H9 (cell line): ENCODE data around the gene VAV3. TPM values are rescaled to one million over a fixed set of nuclear protein-coding genes. Genes with fewer than 3 reads are reported as not detected.

Experiments used
- DNase-seq: peaks from one replicate; pipeline ENCODE4 v3.0.0-alpha.2; 2017
- H2AFZ ChIP-seq: one replicate; pipeline ENCODE4 v1.6.1; 2013; ENCODE audit warnings: mild to moderate bottlenecking, low read length, control low read depth, moderate library complexity
- H2AK5ac ChIP-seq: 2 replicates; pipeline ENCODE4 v1.6.1; 2013; ENCODE audit warnings: low read length, control low read depth, mixed read lengths; ENCODE audit not compliant: insufficient read length
- H2BK120ac ChIP-seq: one replicate; pipeline ENCODE4 v1.6.1; 2013; ENCODE audit warnings: low read depth, mild to moderate bottlenecking, low read length, control low read depth, inconsistent platforms; ENCODE audit not compliant: poor library complexity, severe bottlenecking
- H2BK12ac ChIP-seq: 2 replicates; pipeline ENCODE4 v1.6.1; 2013; ENCODE audit warnings: low read length, control low read depth, mixed read lengths, low read depth; ENCODE audit not compliant: insufficient read length
- H2BK15ac ChIP-seq: 2 replicates; pipeline ENCODE4 v1.6.1; 2013; ENCODE audit warnings: low read depth, low read length, control low read depth
- H2BK20ac ChIP-seq: one replicate; pipeline ENCODE4 v1.6.1; 2013; ENCODE audit warnings: low read depth, mild to moderate bottlenecking, low read length, control low read depth, inconsistent platforms; ENCODE audit not compliant: poor library complexity, severe bottlenecking
- H2BK5ac ChIP-seq: 2 replicates; pipeline ENCODE4 v1.6.1; 2013; ENCODE audit warnings: low read length, control low read depth, mixed read lengths; ENCODE audit not compliant: insufficient read length
- H3K14ac ChIP-seq: 2 replicates; pipeline ENCODE4 v1.6.1; 2013; ENCODE audit warnings: low read length, control low read depth; ENCODE audit not compliant: insufficient read depth
- H3K18ac ChIP-seq: 2 replicates; pipeline ENCODE4 v1.6.1; 2013; ENCODE audit warnings: low read depth, mild to moderate bottlenecking, mixed read lengths, low read length, control low read depth; ENCODE audit not compliant: insufficient read length
- H3K23ac ChIP-seq: 2 replicates; pipeline ENCODE4 v1.6.1; 2013; ENCODE audit warnings: low read length, control low read depth, mixed read lengths, low read depth; ENCODE audit not compliant: insufficient read length
- H3K23me2 ChIP-seq: 2 replicates; pipeline ENCODE4 v1.6.1; 2013; ENCODE audit warnings: low read depth, mild to moderate bottlenecking, mixed read lengths, low read length, control low read depth; ENCODE audit not compliant: insufficient read length, poor library complexity, severe bottlenecking
- H3K27ac ChIP-seq: 2 replicates; pipeline ENCODE4 v1.5.1; 2013; ENCODE audit warnings: low read length, control low read depth, mixed read lengths, low read depth; ENCODE audit not compliant: insufficient read length
- H3K27me3 ChIP-seq: 2 replicates; pipeline ENCODE4 v1.6.1; 2013; ENCODE audit warnings: low read length, control low read depth, inconsistent platforms; ENCODE audit not compliant: insufficient read depth
- H3K4ac ChIP-seq: 2 replicates; pipeline ENCODE4 v1.6.1; 2013; ENCODE audit warnings: low read depth, mild to moderate bottlenecking, control low read depth, inconsistent platforms, low read length, moderate library complexity
- H3K4me1 ChIP-seq: 2 replicates; pipeline ENCODE4 v1.6.1; 2013; ENCODE audit warnings: low read length, control low read depth, inconsistent platforms; ENCODE audit not compliant: insufficient read depth
- H3K4me2 ChIP-seq: 2 replicates; pipeline ENCODE4 v1.6.1; 2013; ENCODE audit warnings: low read length, control low read depth, mixed read lengths; ENCODE audit not compliant: insufficient read length, insufficient read depth
- H3K56ac ChIP-seq: 2 replicates; pipeline ENCODE4 v1.6.1; 2013; ENCODE audit warnings: low read depth, mild to moderate bottlenecking, mixed read lengths, low read length, control low read depth; ENCODE audit not compliant: insufficient read length
- H3K79me1 ChIP-seq: 2 replicates; pipeline ENCODE4 v1.6.1; 2013; ENCODE audit warnings: low read depth, mild to moderate bottlenecking, moderate library complexity, low read length, control low read depth, inconsistent platforms; ENCODE audit not compliant: insufficient read depth, poor library complexity, severe bottlenecking
- H3K79me2 ChIP-seq: 2 replicates; pipeline ENCODE4 v1.6.1; 2013; ENCODE audit warnings: low read length, control low read depth, inconsistent platforms; ENCODE audit not compliant: insufficient read depth
- H3K9ac ChIP-seq: 2 replicates; pipeline ENCODE4 v1.6.1; 2013; ENCODE audit warnings: low read length, control low read depth, mixed read lengths; ENCODE audit not compliant: insufficient read length; ENCODE audit errors: extremely low read depth
- H3K9me3 ChIP-seq: one replicate; pipeline ENCODE4 v1.6.1; 2013; ENCODE audit warnings: low read depth, low read length, inconsistent platforms; ENCODE audit not compliant: control insufficient read depth
- H3T11ph ChIP-seq: one replicate; pipeline ENCODE4 v1.6.1; 2013; ENCODE audit warnings: mild to moderate bottlenecking, low read length, control low read depth, inconsistent platforms
- H4K20me1 ChIP-seq: one replicate; pipeline ENCODE4 v1.6.1; 2013; ENCODE audit not compliant: control insufficient read depth, insufficient read length, insufficient read depth
- H4K5ac ChIP-seq: 2 replicates; pipeline ENCODE4 v1.6.1; 2013; ENCODE audit warnings: low read depth, mild to moderate bottlenecking, mixed read lengths, low read length, control low read depth; ENCODE audit not compliant: insufficient read length
- H4K8ac ChIP-seq: replicated peaks from 2 replicates; pipeline ENCODE4 v1.6.1; 2013; ENCODE audit warnings: low read length, control low read depth, mixed read lengths, low read depth; ENCODE audit not compliant: insufficient read length
- H4K91ac ChIP-seq: 2 replicates; pipeline ENCODE4 v1.6.1; 2013; ENCODE audit warnings: low read depth, mild to moderate bottlenecking, moderate library complexity, mixed read lengths, low read length, control low read depth; ENCODE audit not compliant: insufficient read length
- H3K27ac Mint-ChIP-seq, 3 experiments: 2 replicates in 2 of 3; 3 replicates in 1 of 3; pipeline ENCODE4 v1.8.0; 2020 to 2021; ENCODE audit warnings: mixed read lengths in 3 of 3, mild to moderate bottlenecking in 1 of 3, moderate library complexity in 1 of 3
- H3K27me3 Mint-ChIP-seq: 2 replicates; pipeline ENCODE4 v1.8.0; 2021; ENCODE audit warnings: low read depth, mild to moderate bottlenecking, moderate library complexity, mixed read lengths
- H3K36me3 Mint-ChIP-seq, 3 experiments: 2 replicates in 2 of 3; 3 replicates in 1 of 3; pipeline ENCODE4 v1.8.0; 2020 to 2021; ENCODE audit warnings: low read depth in 3 of 3, mixed read lengths in 3 of 3; ENCODE audit not compliant: insufficient read depth in 1 of 3
- H3K4me1 Mint-ChIP-seq, 2 experiments: 2 replicates each; pipeline ENCODE4 v1.8.0; 2020; ENCODE audit warnings: mixed read lengths in 2 of 2
- H3K4me3 Mint-ChIP-seq, 2 experiments: 2 replicates in 1 of 2; 3 replicates in 1 of 2; pipeline ENCODE4 v1.8.0; 2020 to 2021; ENCODE audit warnings: mild to moderate bottlenecking in 2 of 2, mixed read lengths in 2 of 2, moderate library complexity in 1 of 2
- H3K9me3 Mint-ChIP-seq, 2 experiments: 2 replicates in 1 of 2; 3 replicates in 1 of 2; pipeline ENCODE4 v1.8.0; 2020; ENCODE audit warnings: mild to moderate bottlenecking in 2 of 2, mixed read lengths in 2 of 2, moderate library complexity in 1 of 2
- CTCF ChIP-seq: fragments of 200-600 bp; sonication (generic); conservative IDR thresholded peaks from 3 replicates; pipeline ENCODE4 v1.8.0; 2021; ENCODE audit warnings: antibody characterized with exemption, mild to moderate bottlenecking
- WGBS: extraction: QIAGEN DNeasy Blood & Tissue Kit; methylation state at CpG from one replicate; pipeline ENCODE4 v1.1.7; 2013; ENCODE audit warnings: missing lambda C conversion rate, low lambda C conversion rate, mixed read lengths; ENCODE audit not compliant: insufficient read length; ENCODE audit errors: extremely low coverage; 5-methylcytosine and 5-hydroxymethylcytosine counted together
- total RNA-seq: library from RNA; stranded (reverse); gene quantifications from 2 replicates; pipeline ENCODE4 v1.2.1, GENCODE V29; 2021

The VAV3 gene
- total RNA-seq, 1 experiment from 2014 or later: 5.1 TPM

- no peak overlapping the region for H3K14ac ChIP-seq
- H3K56ac ChIP-seq: no peak overlapping the region
- no peak overlapping the region for H3K27ac ChIP-seq
- no peak overlapping the region for H2BK5ac ChIP-seq
- no peak overlapping the region for H4K8ac ChIP-seq
- Mint-ChIP-seq H3K9me3 (no peaks in the 10 kb centered on the region), H3K27ac (no peak overlapping the region), H3K4me3 (no peak overlapping the region), H3K4me1 (no peaks in the 10 kb centered on the region), H3K27me3 (no peaks in the 10 kb centered on the region), H3K36me3 (no peaks in the 10 kb centered on the region)
- no peaks in the 10 kb centered on the region for H3K79me1 ChIP-seq
- H3K23me2 ChIP-seq: no peaks in the 10 kb centered on the region
- no peak overlapping the region for H2BK12ac ChIP-seq
- H2AFZ ChIP-seq: no peak overlapping the region
- H2BK15ac ChIP-seq: no peak overlapping the region
- no peak for TF ChIP-seq CTCF
- no peak overlapping the region for H3T11ph ChIP-seq
- H2BK20ac ChIP-seq: no peak overlapping the region
- no peak overlapping the region for H2AK5ac ChIP-seq
- H4K5ac ChIP-seq: no peak overlapping the region
- no peaks in the 10 kb centered on the region for H4K20me1 ChIP-seq
- H3K27me3 ChIP-seq: no peaks in the 10 kb centered on the region
- no peak overlapping the region for H2BK120ac ChIP-seq
- no peaks in the 10 kb centered on the region for H3K4me1 ChIP-seq
- no peak overlapping the region for H3K4ac ChIP-seq
- H3K9me3 ChIP-seq: no peaks in the 10 kb centered on the region
- no peak overlapping the region for H3K4me2 ChIP-seq
- DNase-seq: no peak
- H3K9ac ChIP-seq: no peak overlapping the region
- no peak overlapping the region for H3K18ac ChIP-seq
- no peak overlapping the region for H3K23ac ChIP-seq
- H4K91ac ChIP-seq: no peak overlapping the region
- no peaks in the 10 kb centered on the region for H3K79me2 ChIP-seq
- no CpG with 5 or more reads among the region's 5 CpGs for WGBS
These were observed 299.7 kb downstream of the VAV3 start for GRCh38 chr1:107664982-107665925.
